Kidney epithelial cell (primary cell): ENCODE results near the gene ACVR2B. TPM values are rescaled to one million over a fixed set of nuclear protein-coding genes. Genes with fewer than 3 reads are reported as not detected.

Source experiments
- DNase-seq: peaks from one replicate; pipeline ENCODE4 v3.0.0-alpha.2; 2010; ENCODE audit warnings: low read depth
- H3K27me3 ChIP-seq: 2 replicates; pipeline ENCODE4 v1.6.0; 2011; ENCODE audit warnings: low read length; ENCODE audit not compliant: control insufficient read depth, insufficient read depth
- H3K36me3 ChIP-seq: 2 replicates; pipeline ENCODE4 v1.5.1; 2011; ENCODE audit warnings: low read length; ENCODE audit not compliant: control insufficient read depth, insufficient read depth
- H3K4me3 ChIP-seq: 2 replicates; pipeline ENCODE4 v1.5.1; 2011; ENCODE audit warnings: low read depth, mild to moderate bottlenecking, control low read depth, low read length
- total RNA-seq: library from RNA; depleted of rRNA; stranded (reverse); fragments of >200 nt; gene quantifications from 2 replicates; pipeline ENCODE4 v1.2.3, GENCODE V29; 2015
- TF ChIP-seq, protein P1 (sequence below): IDR thresholded peaks from 2 replicates; pipeline ENCODE4 v1.5.1; 2011; ENCODE audit warnings: mild to moderate bottlenecking, moderate library complexity, low read length, control low read depth, inconsistent platforms; ENCODE audit not compliant: insufficient read depth, poor library complexity, severe bottlenecking

The ACVR2B gene
- total RNA-seq, 1 donor from 2014 or later: 16.1 TPM

DNA sequence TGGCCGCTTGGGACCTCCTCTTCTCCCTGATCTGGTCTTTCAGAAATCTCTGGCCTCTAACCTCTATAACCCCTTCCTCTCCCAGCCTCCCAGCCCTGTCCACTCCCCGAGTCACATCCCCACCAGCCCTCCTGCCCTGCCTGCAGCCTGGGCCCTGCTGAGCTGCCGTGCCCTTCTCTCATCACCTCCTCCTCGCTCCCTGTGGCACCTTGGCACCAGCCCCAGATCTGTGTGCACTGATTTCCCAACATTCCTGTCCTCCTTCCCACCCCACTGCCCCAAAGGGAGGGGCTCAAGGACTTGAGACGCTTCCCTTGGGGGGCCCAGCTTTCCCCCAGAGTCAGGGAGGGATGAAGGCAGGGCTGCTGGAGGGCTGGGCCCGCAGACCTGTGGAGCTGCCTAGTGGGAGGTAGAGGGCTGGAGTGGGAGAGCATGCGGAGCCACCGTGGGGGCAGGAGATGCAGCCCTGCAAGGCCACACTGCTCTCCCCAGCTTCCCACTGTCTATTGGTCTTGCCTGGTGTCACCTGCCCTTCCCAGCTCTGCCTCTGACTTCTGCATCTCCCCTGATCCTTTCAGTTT is 85.2 kb downstream of the ACVR2B start:
- Histone ChIP-seq H3K36me3 (no peaks in the 10 kb centered on the region), H3K4me3 (no peak overlapping the region), H3K27me3 (no peaks in the 10 kb centered on the region)
- TF ChIP-seq, protein P1, sequence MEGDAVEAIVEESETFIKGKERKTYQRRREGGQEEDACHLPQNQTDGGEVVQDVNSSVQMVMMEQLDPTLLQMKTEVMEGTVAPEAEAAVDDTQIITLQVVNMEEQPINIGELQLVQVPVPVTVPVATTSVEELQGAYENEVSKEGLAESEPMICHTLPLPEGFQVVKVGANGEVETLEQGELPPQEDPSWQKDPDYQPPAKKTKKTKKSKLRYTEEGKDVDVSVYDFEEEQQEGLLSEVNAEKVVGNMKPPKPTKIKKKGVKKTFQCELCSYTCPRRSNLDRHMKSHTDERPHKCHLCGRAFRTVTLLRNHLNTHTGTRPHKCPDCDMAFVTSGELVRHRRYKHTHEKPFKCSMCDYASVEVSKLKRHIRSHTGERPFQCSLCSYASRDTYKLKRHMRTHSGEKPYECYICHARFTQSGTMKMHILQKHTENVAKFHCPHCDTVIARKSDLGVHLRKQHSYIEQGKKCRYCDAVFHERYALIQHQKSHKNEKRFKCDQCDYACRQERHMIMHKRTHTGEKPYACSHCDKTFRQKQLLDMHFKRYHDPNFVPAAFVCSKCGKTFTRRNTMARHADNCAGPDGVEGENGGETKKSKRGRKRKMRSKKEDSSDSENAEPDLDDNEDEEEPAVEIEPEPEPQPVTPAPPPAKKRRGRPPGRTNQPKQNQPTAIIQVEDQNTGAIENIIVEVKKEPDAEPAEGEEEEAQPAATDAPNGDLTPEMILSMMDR: no peak
- DNase-seq: no peak

DNA sequence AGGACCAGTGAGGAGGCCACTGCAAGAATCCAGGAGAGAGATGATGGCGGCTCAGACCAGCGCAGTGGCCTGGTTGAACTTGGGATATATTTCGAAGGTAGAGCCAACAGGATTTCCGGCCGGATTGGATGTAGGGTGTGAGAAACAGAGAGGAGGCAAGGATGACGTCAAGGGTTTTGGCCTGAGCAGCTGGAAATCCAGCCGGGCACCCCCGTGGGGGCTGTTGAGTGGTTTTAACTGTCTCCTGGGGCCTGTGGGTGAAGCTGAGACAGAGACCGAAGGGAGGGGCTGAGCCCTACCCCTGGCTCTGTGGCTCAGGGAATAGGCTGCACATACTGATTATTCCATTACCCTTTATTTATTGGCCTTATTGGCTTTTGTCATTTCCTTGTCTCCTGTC is 88.1 kb downstream of the ACVR2B start:
- H3K4me3 ChIP-seq: no peak overlapping the region
- no peaks in the 10 kb centered on the region for H3K27me3 ChIP-seq
- TF ChIP-seq, protein P1: no peak
- DNase-seq: no peak
- H3K36me3 ChIP-seq: no peaks in the 10 kb centered on the region

Other genes starting within 250 kb of the ACVR2B start
- 0.34 TPM in 1 of 2 replicates, not detected in the other for gene SLC22A13, start 188.1 kb upstream of the ACVR2B start, total RNA-seq
- gene SLC22A14, start 171.6 kb upstream of the ACVR2B start, total RNA-seq: 0.58 TPM in 1 of 2 replicates, not detected in the other
- gene XYLB, start 107.1 kb upstream of the ACVR2B start, total RNA-seq: 1.9 and 2.6 TPM in 2 replicates
- 5.4 and 6.4 TPM in 2 replicates for gene EXOG, start 42.5 kb downstream of the ACVR2B start, total RNA-seq
- gene SCN5A, start 195.8 kb downstream of the ACVR2B start, total RNA-seq: 3.8 and 6.4 TPM in 2 replicates